Liver (tissue), 9 donors: Measurements from ENCODE around the gene ZNF17. TPM values are rescaled to one million over a fixed set of nuclear protein-coding genes. Genes with fewer than 3 reads are reported as not detected.

Experiments
- DNase-seq: peaks from one replicate; pipeline ENCODE4 v3.0.0-alpha.2; 2017; ENCODE audit warnings: low spot score
- H3K27ac ChIP-seq, 2 donors: one replicate each; pipeline ENCODE4 v1.7.0; 2013; ENCODE audit warnings: inconsistent platforms in 2 of 2, low read length in 2 of 2, control low read depth in 1 of 2, low read depth in 1 of 2, mild to moderate bottlenecking in 1 of 2
- H3K27me3 ChIP-seq, 4 donors: one replicate each; pipeline versions ENCODE4 v1.6.1 to v1.7.0; 2013; ENCODE audit warnings: low read length in 3 of 4, inconsistent platforms in 1 of 4, mild to moderate bottlenecking in 1 of 4, moderate library complexity in 1 of 4; ENCODE audit not compliant: control insufficient read depth in 4 of 4, insufficient read depth in 4 of 4
- H3K36me3 ChIP-seq, 4 donors: one replicate each; pipeline versions ENCODE4 v1.6.1 to v1.7.0; 2013; ENCODE audit warnings: low read length in 3 of 4, mild to moderate bottlenecking in 3 of 4, low read depth in 1 of 4, moderate library complexity in 1 of 4; ENCODE audit not compliant: control insufficient read depth in 4 of 4, insufficient read depth in 3 of 4
- H3K4me1 ChIP-seq, 4 donors: one replicate each; pipeline versions ENCODE4 v1.6.1 to v1.7.0; 2013; ENCODE audit warnings: low read length in 3 of 4, mild to moderate bottlenecking in 3 of 4, moderate library complexity in 1 of 4; ENCODE audit not compliant: control insufficient read depth in 4 of 4, insufficient read depth in 4 of 4
- H3K4me3 ChIP-seq, 3 donors: one replicate each; pipeline versions ENCODE4 v1.6.1 to v1.7.0; 2013; ENCODE audit warnings: low read length in 3 of 3, control low read depth in 1 of 3, low read depth in 1 of 3, mild to moderate bottlenecking in 1 of 3
- H3K9ac ChIP-seq, 2 donors: one replicate each; pipeline ENCODE4 v1.7.0; 2013; ENCODE audit warnings: low read length in 2 of 2, mild to moderate bottlenecking in 2 of 2, moderate library complexity in 2 of 2, control low read depth in 1 of 2, low read depth in 1 of 2
- H3K9me3 ChIP-seq, 4 donors: one replicate each; pipeline versions ENCODE4 v1.6.1 to v1.7.0; 2013; ENCODE audit warnings: low read length in 3 of 4; ENCODE audit not compliant: control insufficient read depth in 4 of 4
- ATF3 ChIP-seq: IDR thresholded peaks from 2 replicates; pipeline ENCODE4 v1.6.1; 2016; ENCODE audit warnings: antibody characterized with exemption
- EGR1 ChIP-seq, 2 donors: IDR thresholded peaks; 2 replicates each; pipeline ENCODE4 v1.6.1; 2016 to 2018; ENCODE audit warnings: antibody characterized with exemption in 2 of 2, low read depth in 2 of 2
- FOXA1 ChIP-seq: IDR thresholded peaks from 2 replicates; pipeline ENCODE4 v1.6.1; 2016; ENCODE audit warnings: antibody characterized with exemption
- FOXA2 ChIP-seq: IDR thresholded peaks from 2 replicates; pipeline ENCODE4 v1.6.1; 2016; ENCODE audit warnings: antibody characterized with exemption
- GABPA ChIP-seq, 2 donors: IDR thresholded peaks in 1 of 2; conservative IDR thresholded peaks in 1 of 2; 2 replicates each; pipeline ENCODE4 v1.6.1; 2016; ENCODE audit warnings: antibody characterized with exemption in 2 of 2, mild to moderate bottlenecking in 1 of 2, moderate library complexity in 1 of 2
- HNF4A ChIP-seq, 2 donors: conservative IDR thresholded peaks; 2 replicates each; pipeline ENCODE4 v1.6.1; 2016; ENCODE audit warnings: antibody characterized with exemption in 2 of 2, mild to moderate bottlenecking in 2 of 2
- HNF4G ChIP-seq: IDR thresholded peaks from 2 replicates; pipeline ENCODE4 v1.6.1; 2016; ENCODE audit warnings: antibody characterized with exemption
- JUND ChIP-seq, 2 donors: IDR thresholded peaks; 2 replicates each; pipeline ENCODE4 v1.6.1; 2016; ENCODE audit warnings: antibody characterized with exemption in 2 of 2
- NR2F2 ChIP-seq: IDR thresholded peaks from 2 replicates; pipeline ENCODE4 v1.6.1; 2016; ENCODE audit warnings: antibody characterized with exemption
- RAD21 ChIP-seq, 2 donors: IDR thresholded peaks; 2 replicates each; pipeline ENCODE4 v1.6.1; 2016; ENCODE audit warnings: antibody characterized with exemption in 2 of 2, mild to moderate bottlenecking in 2 of 2
- REST ChIP-seq: IDR thresholded peaks from 2 replicates; pipeline ENCODE4 v1.6.1; 2016; ENCODE audit warnings: antibody characterized with exemption, mild to moderate bottlenecking
- RXRA ChIP-seq, 2 donors: IDR thresholded peaks; 2 replicates each; pipeline ENCODE4 v1.6.1; 2017 to 2018; ENCODE audit warnings: antibody characterized with exemption in 2 of 2, mild to moderate bottlenecking in 1 of 2
- SP1 ChIP-seq: IDR thresholded peaks from 2 replicates; pipeline ENCODE4 v1.6.1; 2018; ENCODE audit warnings: antibody characterized with exemption, mild to moderate bottlenecking
- TAF1 ChIP-seq: conservative IDR thresholded peaks from 2 replicates; pipeline ENCODE4 v1.6.1; 2016; ENCODE audit warnings: antibody characterized with exemption, mild to moderate bottlenecking
- YY1 ChIP-seq: IDR thresholded peaks from 2 replicates; pipeline ENCODE4 v1.6.1; 2016; ENCODE audit warnings: antibody characterized with exemption, mild to moderate bottlenecking
- WGBS: extraction: QIAGEN DNeasy Blood & Tissue Kit; methylation state at CpG from one replicate; pipeline ENCODE4 v1.1.7; 2013; 5-methylcytosine and 5-hydroxymethylcytosine counted together
- polyA plus RNA-seq, 2 donors: library from polyadenylated mRNA; stranded (reverse) in 1 of 2; unstranded in 1 of 2; fragments of 200-250 nt in 1 of 2; fragments of >200 nt in 1 of 2; fragmentation: Nextera tagmentation in 1 of 2; extraction: Ambion mirVana in 1 of 2; gene quantifications; one replicate each; pipeline versions ENCODE4 v1.2.1 to v1.2.3, GENCODE V29; 2013 to 2015
- total RNA-seq, 2 donors: library from RNA; depleted of rRNA; stranded (reverse); fragments of >200 nt; gene quantifications; one replicate each; pipeline ENCODE4 v1.2.3, GENCODE V29; 2014
- TF ChIP-seq, protein P1 (sequence below): IDR thresholded peaks from 2 replicates; pipeline ENCODE4 v1.6.1; 2016; ENCODE audit warnings: antibody characterized with exemption
- TF ChIP-seq, protein P2 (sequence below): IDR thresholded peaks from 2 replicates; pipeline ENCODE4 v1.6.1; 2016; ENCODE audit warnings: antibody characterized with exemption
- TF ChIP-seq, protein P3 (sequence below): fragments of 150-350 bp; IDR thresholded peaks from 2 replicates; pipeline ENCODE4 v1.5.1; 2017; ENCODE audit warnings: improper control_type of control experiment, low read depth, low read length; ENCODE audit not compliant: missing input control
- donor health status: healthy.
- donor health status: healthy.
- donor health status: healthy.
- donor health status: healthy.
- donor health status: healthy.

The ZNF17 gene
- total RNA-seq: 1 to 10 TPM; 7.6 to 8.2 TPM
- 1 to 10 TPM; 1.2 to 1.4 TPM for polyA plus RNA-seq

DNA sequence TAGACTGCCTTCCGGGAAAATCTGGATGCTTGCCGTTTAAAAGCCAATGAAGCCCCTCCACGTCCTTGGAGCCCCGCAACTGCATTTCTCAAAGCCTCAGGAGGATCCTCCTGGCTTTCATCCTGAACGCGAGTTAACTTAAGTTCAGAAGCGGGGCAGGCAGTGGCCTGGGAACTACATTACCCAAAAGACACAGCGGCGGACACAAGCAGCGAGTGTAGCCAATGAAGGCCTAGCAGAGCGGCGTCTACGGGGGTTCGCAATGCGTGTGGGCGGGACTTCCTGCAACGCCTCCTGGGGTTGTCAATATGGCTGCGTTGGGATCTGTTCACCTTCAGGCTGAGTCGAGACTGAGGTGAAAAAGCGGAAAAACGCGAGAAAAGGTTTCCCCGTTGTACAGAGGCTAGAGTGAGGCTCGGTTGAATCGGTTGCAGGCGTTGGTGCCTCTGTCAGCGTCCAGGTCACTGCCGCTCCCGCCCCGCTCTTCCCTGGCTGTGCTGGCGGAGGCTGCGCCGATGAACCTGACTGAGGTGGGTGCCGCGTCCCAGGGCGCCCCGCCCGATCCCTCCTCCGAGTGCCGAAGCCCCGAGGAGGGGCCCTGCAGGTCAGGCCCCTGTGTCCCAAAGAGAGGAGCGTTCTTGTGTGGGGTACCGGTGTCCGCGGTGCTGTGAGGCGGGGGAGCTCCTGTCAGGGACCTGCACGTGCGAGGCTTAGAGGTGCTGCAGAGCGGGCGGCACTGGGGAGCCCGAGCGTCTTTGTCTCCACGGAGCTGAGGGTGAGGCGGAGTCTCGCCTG, at the start of gene ZNF17:
Gene ZNF17 (plus strand): TSS at position 285 of the 795 bp plus-strand sequence. CDS start 2,455 bp downstream, outside the sequence.
- Histone ChIP-seq H3K27me3 (no peaks in the 10 kb centered on the region), H3K9ac (peak within 1 kb of the TSS; percentile 58 to 67), H3K36me3 (peaks cover 4 to 21% (median 13%) of the 10 kb centered on the region in 4 donors), H3K27ac (no peak within 1 kb of the TSS), H3K9me3 (peaks cover 9 to 18% (median 14%) of the 10 kb centered on the region in 4 donors), H3K4me1 (peaks cover 6 to 17% (median 14%) of the 10 kb centered on the region in 4 donors), H3K4me3 (peak within 1 kb of the TSS; percentile 91 to 97 (median 94))
- WGBS: under 1% methylated on average over 55 of the region's 55 CpGs
- DNase-seq: peak; percentile 90
- no peak for TF ChIP-seq HNF4A (conservative IDR thresholded peaks at IDR 0.05)
- TF ChIP-seq TAF1: no peak
- no peak for TF ChIP-seq NR2F2
- peak; percentile 73 to 97 for TF ChIP-seq GABPA (IDR thresholded peaks at IDR 0.05 in 1 of 2, conservative IDR thresholded peaks at IDR 0.05 in 1 of 2)
- TF ChIP-seq, protein P1, sequence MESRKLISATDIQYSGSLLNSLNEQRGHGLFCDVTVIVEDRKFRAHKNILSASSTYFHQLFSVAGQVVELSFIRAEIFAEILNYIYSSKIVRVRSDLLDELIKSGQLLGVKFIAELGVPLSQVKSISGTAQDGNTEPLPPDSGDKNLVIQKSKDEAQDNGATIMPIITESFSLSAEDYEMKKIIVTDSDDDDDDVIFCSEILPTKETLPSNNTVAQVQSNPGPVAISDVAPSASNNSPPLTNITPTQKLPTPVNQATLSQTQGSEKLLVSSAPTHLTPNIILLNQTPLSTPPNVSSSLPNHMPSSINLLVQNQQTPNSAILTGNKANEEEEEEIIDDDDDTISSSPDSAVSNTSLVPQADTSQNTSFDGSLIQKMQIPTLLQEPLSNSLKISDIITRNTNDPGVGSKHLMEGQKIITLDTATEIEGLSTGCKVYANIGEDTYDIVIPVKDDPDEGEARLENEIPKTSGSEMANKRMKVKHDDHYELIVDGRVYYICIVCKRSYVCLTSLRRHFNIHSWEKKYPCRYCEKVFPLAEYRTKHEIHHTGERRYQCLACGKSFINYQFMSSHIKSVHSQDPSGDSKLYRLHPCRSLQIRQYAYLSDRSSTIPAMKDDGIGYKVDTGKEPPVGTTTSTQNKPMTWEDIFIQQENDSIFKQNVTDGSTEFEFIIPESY: peak; percentile 63
- TF ChIP-seq HNF4G: no peak
- peak; percentile 98 for TF ChIP-seq YY1
- peak; percentile 38 to 46 for TF ChIP-seq RXRA (IDR thresholded peaks at IDR 0.05)
- no peak for TF ChIP-seq FOXA1
- TF ChIP-seq, protein P2, sequence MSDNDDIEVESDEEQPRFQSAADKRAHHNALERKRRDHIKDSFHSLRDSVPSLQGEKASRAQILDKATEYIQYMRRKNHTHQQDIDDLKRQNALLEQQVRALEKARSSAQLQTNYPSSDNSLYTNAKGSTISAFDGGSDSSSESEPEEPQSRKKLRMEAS: peak; percentile 15
- TF ChIP-seq EGR1 (IDR thresholded peaks at IDR 0.05; ENCODE audit: low read depth in 2 of 2): peak in 1 of 2 donors; percentile 39
- peak in 1 of 2 donors; percentile 51 for TF ChIP-seq RAD21 (IDR thresholded peaks at IDR 0.05)
- TF ChIP-seq JUND (IDR thresholded peaks at IDR 0.05): no peak
- peak; percentile 53 for TF ChIP-seq SP1
- TF ChIP-seq, protein P3, sequence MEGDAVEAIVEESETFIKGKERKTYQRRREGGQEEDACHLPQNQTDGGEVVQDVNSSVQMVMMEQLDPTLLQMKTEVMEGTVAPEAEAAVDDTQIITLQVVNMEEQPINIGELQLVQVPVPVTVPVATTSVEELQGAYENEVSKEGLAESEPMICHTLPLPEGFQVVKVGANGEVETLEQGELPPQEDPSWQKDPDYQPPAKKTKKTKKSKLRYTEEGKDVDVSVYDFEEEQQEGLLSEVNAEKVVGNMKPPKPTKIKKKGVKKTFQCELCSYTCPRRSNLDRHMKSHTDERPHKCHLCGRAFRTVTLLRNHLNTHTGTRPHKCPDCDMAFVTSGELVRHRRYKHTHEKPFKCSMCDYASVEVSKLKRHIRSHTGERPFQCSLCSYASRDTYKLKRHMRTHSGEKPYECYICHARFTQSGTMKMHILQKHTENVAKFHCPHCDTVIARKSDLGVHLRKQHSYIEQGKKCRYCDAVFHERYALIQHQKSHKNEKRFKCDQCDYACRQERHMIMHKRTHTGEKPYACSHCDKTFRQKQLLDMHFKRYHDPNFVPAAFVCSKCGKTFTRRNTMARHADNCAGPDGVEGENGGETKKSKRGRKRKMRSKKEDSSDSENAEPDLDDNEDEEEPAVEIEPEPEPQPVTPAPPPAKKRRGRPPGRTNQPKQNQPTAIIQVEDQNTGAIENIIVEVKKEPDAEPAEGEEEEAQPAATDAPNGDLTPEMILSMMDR: no peak
- TF ChIP-seq FOXA2: peak; percentile 77
- no peak for TF ChIP-seq ATF3
- TF ChIP-seq REST: no peak
